ENCODE data around the gene MRPL55.

The MRPL55 gene

GRCh38 chr1:228109073-228109961, at the start of gene MRPL55:
Gene MRPL55, minus strand, starts transcription at chr1:228109299. Its CDS starts 1,039 bp downstream, at chr1:228108260.
- DNase-seq (ENCODE audit: low read depth in 1 of 2, low spot score in 1 of 2): peak; percentile 98 to 99

GRCh38 chr1:228158151-228159007, 49.3 kb upstream of the MRPL55 start:
- DNase-seq (ENCODE audit: low read depth in 1 of 2, low spot score in 1 of 2): no peak

- no peak for DNase-seq (ENCODE audit: low read depth in 1 of 2, low spot score in 1 of 2)
Measured at GRCh38 chr1:228157729-228158126, 48.6 kb upstream of the MRPL55 start.

- DNase-seq (ENCODE audit: low read depth in 1 of 2, low spot score in 1 of 2): no peak
Measured at GRCh38 chr1:228156941-228157728, 48.0 kb upstream of the MRPL55 start.

GRCh38 chr1:228156515-228156881, 47.4 kb upstream of the MRPL55 start:
- DNase-seq (ENCODE audit: low read depth in 1 of 2, low spot score in 1 of 2): no peak

GRCh38 chr1:228155596-228156514, 46.8 kb upstream of the MRPL55 start:
- DNase-seq (ENCODE audit: low read depth in 1 of 2, low spot score in 1 of 2): no peak

- DNase-seq (ENCODE audit: low read depth in 1 of 2, low spot score in 1 of 2): no peak
Measured at GRCh38 chr1:228154670-228155571, 45.8 kb upstream of the MRPL55 start.

GRCh38 chr1:228154021-228154669, 45.0 kb upstream of the MRPL55 start:
- no peak for DNase-seq (ENCODE audit: low read depth in 1 of 2, low spot score in 1 of 2)

GRCh38 chr1:228152918-228153258, 43.8 kb upstream of the MRPL55 start:
- no peak for DNase-seq (ENCODE audit: low read depth in 1 of 2, low spot score in 1 of 2)

- no peak for DNase-seq (ENCODE audit: low read depth in 1 of 2, low spot score in 1 of 2)
Measured at GRCh38 chr1:228152097-228152917, 43.2 kb upstream of the MRPL55 start.

GRCh38 chr1:228151180-228151925, 42.3 kb upstream of the MRPL55 start:
- DNase-seq (ENCODE audit: low read depth in 1 of 2, low spot score in 1 of 2): no peak

- DNase-seq (ENCODE audit: low read depth in 1 of 2, low spot score in 1 of 2): no peak
Measured at GRCh38 chr1:228150461-228151179, 41.5 kb upstream of the MRPL55 start.

GRCh38 chr1:228150120-228150460, 41.0 kb upstream of the MRPL55 start:
- DNase-seq (ENCODE audit: low read depth in 1 of 2, low spot score in 1 of 2): no peak

- no peak for DNase-seq (ENCODE audit: low read depth in 1 of 2, low spot score in 1 of 2)
Measured at GRCh38 chr1:228149406-228150119, 40.5 kb upstream of the MRPL55 start, which contains the start of gene GJC2. Gene GJC2, plus strand, starts transcription at chr1:228149930. Its CDS starts 7,829 bp downstream, at chr1:228157759.

GRCh38 chr1:228148935-228149405, 39.9 kb upstream of the MRPL55 start:
- DNase-seq (ENCODE audit: low read depth in 1 of 2, low spot score in 1 of 2): no peak
